B cell (primary cell): ENCODE data around the gene TMEM207. TPM values are rescaled to one million over a fixed set of nuclear protein-coding genes. Genes with fewer than 3 reads are reported as not detected.

Experiments used
- ATAC-seq: fragments of 200-7000 bp; cut with Tn5 transposase; one replicate; pipeline ENCODE4 v1.10.0; 2021; ENCODE audit warnings: low read depth, mild to moderate bottlenecking, moderate number of reproducible peaks, moderate library complexity
- CTCF ChIA-PET: fragments of 350-600 bp; sonication (Branson Sonifier 250); formaldehyde crosslinking; loops from one replicate; lab custom pipeline; 2021; ENCODE audit warnings: antibody characterized with exemption, inconsistent platforms; lab: Charles Lee
- POLR2A ChIA-PET: fragments of 350-600 bp; sonication (Branson Sonifier 250); formaldehyde crosslinking; loops from one replicate; lab custom pipeline; 2021; ENCODE audit warnings: antibody characterized with exemption; lab: Charles Lee
- DNase-seq: peaks from one replicate; pipeline ENCODE4 v3.0.0; 2013
- H2AFZ ChIP-seq: 2 replicates; pipeline ENCODE4 v1.6.1; 2012; ENCODE audit warnings: mild to moderate bottlenecking, low read depth, low read length; ENCODE audit not compliant: insufficient read depth, poor library complexity, severe bottlenecking
- H3K27ac ChIP-seq, 2 donors: 1 replicate in 1 of 2; 2 replicates in 1 of 2; pipeline ENCODE4 v1.5.1; 2012 to 2013; ENCODE audit warnings: low read length in 2 of 2, mild to moderate bottlenecking in 2 of 2, moderate library complexity in 1 of 2
- H3K27me3 ChIP-seq, 4 experiments: fragments of 200-600 bp in 1 of 4; sonication (generic) in 1 of 4; replicated peaks in 1 of 4; 1 replicate in 2 of 4; 2 replicates in 2 of 4; pipeline versions ENCODE4 v1.6.1 to v1.7.0; 2013 to 2016; ENCODE audit warnings: low read length in 3 of 4, mild to moderate bottlenecking in 2 of 4, mixed read lengths in 1 of 4, moderate library complexity in 1 of 4; ENCODE audit not compliant: insufficient read depth in 4 of 4, control insufficient read depth in 3 of 4; ENCODE audit errors: control extremely low read depth in 1 of 4
- H3K36me3 ChIP-seq, 2 experiments: replicated peaks in 1 of 2; 1 replicate in 1 of 2; 2 replicates in 1 of 2; pipeline versions ENCODE4 v1.6.1 to v1.7.1; 2013; ENCODE audit warnings: low read length in 1 of 2; ENCODE audit not compliant: insufficient read depth in 2 of 2, control insufficient read depth in 1 of 2; ENCODE audit errors: control extremely low read depth in 1 of 2, extremely low read depth in 1 of 2
- H3K4me1 ChIP-seq, 2 donors: fragments of 200-600 bp in 1 of 2; sonication (generic) in 1 of 2; 1 replicate in 1 of 2; 2 replicates in 1 of 2; pipeline versions ENCODE4 v1.5.1 to v1.6.1; 2013 to 2017; ENCODE audit warnings: low read length in 2 of 2; ENCODE audit not compliant: control insufficient read depth in 2 of 2, insufficient read depth in 2 of 2
- H3K4me2 ChIP-seq: replicated peaks from 2 replicates; pipeline ENCODE3; 2012; ENCODE audit warnings: mild to moderate bottlenecking, low read depth, low read length; ENCODE audit not compliant: poor library complexity, severe bottlenecking
- H3K4me3 ChIP-seq, 5 experiments: fragments of 200-600 bp in 1 of 5; sonication (generic) in 1 of 5; 1 replicate in 3 of 5; 2 replicates in 2 of 5; pipeline versions ENCODE4 v1.5.1 to v1.7.0; 2011 to 2016; ENCODE audit warnings: low read length in 4 of 5, mild to moderate bottlenecking in 4 of 5, low read depth in 2 of 5, control low read depth in 1 of 5, moderate library complexity in 1 of 5; ENCODE audit not compliant: insufficient read depth in 1 of 5; ENCODE audit errors: control extremely low read depth in 1 of 5, extremely low read depth in 1 of 5
- H3K79me2 ChIP-seq: fragments of 200-600 bp; sonication (generic); one replicate; pipeline ENCODE4 v1.6.0; 2016; ENCODE audit warnings: low read length; ENCODE audit not compliant: control insufficient read depth, insufficient read depth
- H3K9ac ChIP-seq: fragments of 200-600 bp; sonication (generic); 2 replicates; pipeline ENCODE4 v1.6.1; 2017; ENCODE audit warnings: mild to moderate bottlenecking, low read length, moderate library complexity
- H3K9me3 ChIP-seq, 3 donors: one replicate each; pipeline versions ENCODE4 v1.6.1 to v1.7.1; 2013; ENCODE audit warnings: low read length in 2 of 3; ENCODE audit not compliant: control insufficient read depth in 2 of 3, insufficient read depth in 1 of 3; ENCODE audit errors: control extremely low read depth in 1 of 3
- H4K20me1 ChIP-seq: 2 replicates; pipeline ENCODE4 v1.6.0; 2012; ENCODE audit warnings: mild to moderate bottlenecking, low read length; ENCODE audit not compliant: insufficient read depth, control insufficient read depth, poor library complexity, severe bottlenecking
- H3K27ac Mint-ChIP-seq: one replicate; pipeline ENCODE4 v1.8.0; 2021; ENCODE audit warnings: mixed read lengths
- H3K27me3 Mint-ChIP-seq: one replicate; pipeline ENCODE4 v1.8.0; 2021; ENCODE audit warnings: mixed read lengths
- H3K4me1 Mint-ChIP-seq: one replicate; pipeline ENCODE4 v1.8.0; 2021; ENCODE audit warnings: mixed read lengths
- H3K4me3 Mint-ChIP-seq: one replicate; pipeline ENCODE4 v1.8.0; 2021; ENCODE audit warnings: mixed read lengths
- H3K9me3 Mint-ChIP-seq: one replicate; pipeline ENCODE4 v1.8.0; 2022; ENCODE audit warnings: mixed read lengths; ENCODE audit not compliant: insufficient read depth
- CTCF ChIP-seq: fragments of 200-600 bp; IDR thresholded peaks from one replicate; pipeline ENCODE4 v1.8.0; 2022; ENCODE audit warnings: antibody characterized with exemption, mild to moderate bottlenecking
- EZH2 ChIP-seq: IDR thresholded peaks from 2 replicates; pipeline ENCODE4 v1.6.1; 2012; ENCODE audit warnings: borderline replicate concordance, low read depth, mild to moderate bottlenecking, moderate library complexity, low read length; ENCODE audit not compliant: insufficient read depth, poor library complexity, severe bottlenecking
- whole genome bisulfite sequencing: methylation state at CpG from one replicate; pipeline ENCODE4 v1.1.5; 2013; ENCODE audit warnings: missing lambda C conversion rate; ENCODE audit not compliant: insufficient coverage; 5-methylcytosine and 5-hydroxymethylcytosine counted together
- intact Hi-C: fragments of 100-400 bp; cut with micrococcal nuclease; formaldehyde crosslinking; loops from one replicate; pipeline ENCODE4 v1.10.0; 2022
- polyA minus RNA-seq: library from RNA; depleted of rRNA, polyadenylated mRNA; stranded (reverse); fragments of >200 nt; gene quantifications from 2 replicates; pipeline ENCODE4 v1.2.3, GENCODE V29; 2012
- polyA plus RNA-seq: library from polyadenylated mRNA; depleted of rRNA; stranded (reverse); fragments of >200 nt; gene quantifications from 2 replicates; pipeline ENCODE4 v1.2.3, GENCODE V29; 2012
- total RNA-seq, 2 donors: library from RNA; stranded (reverse); fragments of 120-200 nt in 1 of 2; gene quantifications; 1 replicate in 1 of 2; 2 replicates in 1 of 2; pipeline versions ENCODE4 v1.2.3 to v1.2.4, GENCODE V29; 2013 to 2022

The TMEM207 gene
- total RNA-seq = not detected in 2 replicates
- not detected for total RNA-seq (2013)
- polyA plus RNA-seq = not detected in 2 replicates
- not detected in 2 replicates for polyA minus RNA-seq

GRCh38 chr3:190449801-190450200, at the start of gene TMEM207:
TMEM207 (minus strand) TSS chr3:190449901; CDS start chr3:190449809, 92 bp downstream.
- Histone ChIP-seq H2AFZ (no peak within 1 kb of the TSS), H3K9ac (no peak within 1 kb of the TSS), H3K4me2 (no peak within 1 kb of the TSS), H3K79me2 (no peaks in the 10 kb centered on the region), H3K36me3 (no peaks in the 10 kb centered on the region), H3K4me3 (no peak within 1 kb of the TSS), H3K27ac (no peak within 1 kb of the TSS), H3K9me3 (no peaks in the 10 kb centered on the region), H3K4me1 (no peaks in the 10 kb centered on the region), H3K27me3 (no peaks in the 10 kb centered on the region), H4K20me1 (no peaks in the 10 kb centered on the region)
- H3K27me3 Mint-ChIP-seq = peaks cover 13% of the 10 kb centered on the region
- H3K27ac Mint-ChIP-seq = no peak within 1 kb of the TSS
- ATAC-seq = no peak
- no peaks in the 10 kb centered on the region for H3K4me1 Mint-ChIP-seq
- H3K9me3 Mint-ChIP-seq = no peaks in the 10 kb centered on the region
- TF ChIP-seq EZH2 (no peak), CTCF (no peak)
- intact Hi-C loops = no loop called here
- H3K4me3 Mint-ChIP-seq = no peak within 1 kb of the TSS
- ChIA-PET POLR2A (no interaction called here), CTCF (interaction anchor here (1.0 kb wide), 1 partner anchor 10 kb away, joined by 3 read pairs; no protein-coding TSS in a partner anchor)
- DNase-seq = no peak
- 100% methylated on average over 1 of the region's 1 CpG for WGBS

GRCh38 chr3:190499122-190499521, 49.4 kb upstream of the TMEM207 start:
- DNase-seq (no peak), ATAC-seq (no peak)
- Histone ChIP-seq H4K20me1 (no peaks in the 10 kb centered on the region), H3K27me3 (peaks cover 0 to 6% (median 1%) of the 10 kb centered on the region in 4 experiments), H3K9ac (no peak overlapping the region), H3K4me2 (no peak overlapping the region), H2AFZ (no peak overlapping the region), H3K4me3 (no peak overlapping the region), H3K27ac (no peak overlapping the region), H3K9me3 (no peaks in the 10 kb centered on the region), H3K36me3 (no peaks in the 10 kb centered on the region), H3K79me2 (no peaks in the 10 kb centered on the region), H3K4me1 (no peaks in the 10 kb centered on the region)
- no CpG with 5 or more reads among the region's 2 CpGs for WGBS
- Mint-ChIP-seq H3K4me3 (no peak overlapping the region), H3K4me1 (peaks cover 4% of the 10 kb centered on the region), H3K27me3 (peaks cover 31% of the 10 kb centered on the region), H3K9me3 (no peaks in the 10 kb centered on the region), H3K27ac (no peak overlapping the region)
- TF ChIP-seq CTCF (no peak), EZH2 (no peak)
- CTCF ChIA-PET = interaction anchor here (0.8 kb wide), 1 partner anchor 9 kb away, joined by 3 read pairs; no protein-coding TSS in a partner anchor
- intact Hi-C loops = no loop called here
- POLR2A ChIA-PET = no interaction called here
